Measurements from ENCODE around the gene CRY1.

CRY1 gene

GRCh38 chr12:107106241-107107025, 13.1 kb upstream of the CRY1 start:
- H3K27ac ChIP-seq: no peak overlapping the region
- TF ChIP-seq CTCF (conservative IDR thresholded peaks at IDR 0.05): no peak

GRCh38 chr12:107105410-107105703, 12.0 kb upstream of the CRY1 start:
- H3K27ac ChIP-seq: no peak overlapping the region
- no peak for TF ChIP-seq CTCF (conservative IDR thresholded peaks at IDR 0.05)

- no peak for TF ChIP-seq CTCF (conservative IDR thresholded peaks at IDR 0.05)
- H3K27ac ChIP-seq: no peak overlapping the region
These were observed 10.2 kb upstream of the CRY1 start for GRCh38 chr12:107103516-107103915.

- TF ChIP-seq CTCF (conservative IDR thresholded peaks at IDR 0.05): no peak
- H3K27ac ChIP-seq: no peak overlapping the region
These were observed 9.7 kb upstream of the CRY1 start for GRCh38 chr12:107103097-107103496.

- TF ChIP-seq CTCF (conservative IDR thresholded peaks at IDR 0.05): no peak
These were observed 8.9 kb upstream of the CRY1 start for GRCh38 chr12:107102294-107102693.

GRCh38 chr12:107101651-107102050, 8.3 kb upstream of the CRY1 start:
- TF ChIP-seq CTCF (conservative IDR thresholded peaks at IDR 0.05): no peak
- H3K27ac ChIP-seq: no peak overlapping the region

More at GRCh38 chr12:107102294-107102693, 8.9 kb upstream of the CRY1 start:
- H3K27ac ChIP-seq: no peak overlapping the region

GRCh38 chr12:107099917-107100316, 6.6 kb upstream of the CRY1 start:
- TF ChIP-seq CTCF (conservative IDR thresholded peaks at IDR 0.05): no peak
- H3K27ac ChIP-seq: no peak overlapping the region

All from VCaP (cell line).